ENCODE measurements around the gene NAA25. TPM values are rescaled to one million over a fixed set of nuclear protein-coding genes. Genes with fewer than 3 reads are reported as not detected.

NAA25 gene
- total and polyA plus RNA-seq, 2 of the 4 experiments (the other 2 are of a cell fraction), result 10.3 to 25.5 TPM

DNA sequence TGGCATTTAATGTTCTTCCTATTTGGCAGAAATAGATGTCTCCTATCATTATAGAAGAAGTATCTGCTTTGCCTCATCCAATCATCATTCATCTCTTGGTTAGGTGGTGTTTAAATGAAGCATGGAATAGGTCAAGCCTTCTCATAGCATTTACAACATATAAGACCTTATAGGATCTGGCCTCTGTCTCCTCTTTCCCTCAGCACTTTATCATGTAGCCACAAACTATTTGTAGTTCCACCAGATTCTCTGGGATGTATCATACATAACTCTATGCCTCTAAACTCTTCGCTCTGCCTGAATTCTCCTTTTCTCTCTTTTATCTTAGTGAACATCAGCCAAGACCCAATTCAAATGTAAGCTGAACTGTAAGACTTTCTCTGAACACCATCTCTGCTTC, 20.7 kb downstream of the NAA25 start:
- TF ChIP-seq SMC3 (IDR thresholded peaks at IDR 0.05; ENCODE audit: low read depth, low read length) (no peak), BHLHE40 (IDR thresholded peaks at IDR 0.05; ENCODE audit: low read depth, low read length) (no peak), MAZ (IDR thresholded peaks at IDR 0.05; ENCODE audit: borderline replicate concordance, low read depth, low read length) (no peak), MXI1 (IDR thresholded peaks at IDR 0.05; ENCODE audit: borderline replicate concordance, low read depth, low read length) (no peak), NFE2L2 (IDR thresholded peaks at IDR 0.05; ENCODE audit: low read depth, low read length) (no peak), RFX5 (IDR thresholded peaks at IDR 0.05; ENCODE audit: low read depth, low read length) (no peak), FOS (IDR thresholded peaks at IDR 0.05; ENCODE audit: low read depth, low read length) (no peak), RAD21 (IDR thresholded peaks at IDR 0.05; ENCODE audit: low read length) (no peak), MAFK (IDR thresholded peaks at IDR 0.05; ENCODE audit: low read depth, low read length) (no peak), RCOR1 (IDR thresholded peaks at IDR 0.05; ENCODE audit: insufficient replicate concordance, low read length) (no peak), CEBPB (IDR thresholded peaks at IDR 0.05; ENCODE audit: low read depth, low read length) (no peak), CHD1 (IDR thresholded peaks at IDR 0.05; ENCODE audit: low read depth, low read length) (no peak), POLR2A (IDR thresholded peaks at IDR 0.05; ENCODE audit: low read depth, low read length) (no peak)
- TF ChIP-seq, protein P1, sequence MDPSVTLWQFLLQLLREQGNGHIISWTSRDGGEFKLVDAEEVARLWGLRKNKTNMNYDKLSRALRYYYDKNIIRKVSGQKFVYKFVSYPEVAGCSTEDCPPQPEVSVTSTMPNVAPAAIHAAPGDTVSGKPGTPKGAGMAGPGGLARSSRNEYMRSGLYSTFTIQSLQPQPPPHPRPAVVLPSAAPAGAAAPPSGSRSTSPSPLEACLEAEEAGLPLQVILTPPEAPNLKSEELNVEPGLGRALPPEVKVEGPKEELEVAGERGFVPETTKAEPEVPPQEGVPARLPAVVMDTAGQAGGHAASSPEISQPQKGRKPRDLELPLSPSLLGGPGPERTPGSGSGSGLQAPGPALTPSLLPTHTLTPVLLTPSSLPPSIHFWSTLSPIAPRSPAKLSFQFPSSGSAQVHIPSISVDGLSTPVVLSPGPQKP (IDR thresholded peaks at IDR 0.05; ENCODE audit: borderline replicate concordance, low read depth, low read length), result no peak
- TF ChIP-seq, protein P2, sequence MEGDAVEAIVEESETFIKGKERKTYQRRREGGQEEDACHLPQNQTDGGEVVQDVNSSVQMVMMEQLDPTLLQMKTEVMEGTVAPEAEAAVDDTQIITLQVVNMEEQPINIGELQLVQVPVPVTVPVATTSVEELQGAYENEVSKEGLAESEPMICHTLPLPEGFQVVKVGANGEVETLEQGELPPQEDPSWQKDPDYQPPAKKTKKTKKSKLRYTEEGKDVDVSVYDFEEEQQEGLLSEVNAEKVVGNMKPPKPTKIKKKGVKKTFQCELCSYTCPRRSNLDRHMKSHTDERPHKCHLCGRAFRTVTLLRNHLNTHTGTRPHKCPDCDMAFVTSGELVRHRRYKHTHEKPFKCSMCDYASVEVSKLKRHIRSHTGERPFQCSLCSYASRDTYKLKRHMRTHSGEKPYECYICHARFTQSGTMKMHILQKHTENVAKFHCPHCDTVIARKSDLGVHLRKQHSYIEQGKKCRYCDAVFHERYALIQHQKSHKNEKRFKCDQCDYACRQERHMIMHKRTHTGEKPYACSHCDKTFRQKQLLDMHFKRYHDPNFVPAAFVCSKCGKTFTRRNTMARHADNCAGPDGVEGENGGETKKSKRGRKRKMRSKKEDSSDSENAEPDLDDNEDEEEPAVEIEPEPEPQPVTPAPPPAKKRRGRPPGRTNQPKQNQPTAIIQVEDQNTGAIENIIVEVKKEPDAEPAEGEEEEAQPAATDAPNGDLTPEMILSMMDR (conservative IDR thresholded peaks at IDR 0.05; ENCODE audit: low read depth, low read length), result no peak
- TF ChIP-seq, protein P3, sequence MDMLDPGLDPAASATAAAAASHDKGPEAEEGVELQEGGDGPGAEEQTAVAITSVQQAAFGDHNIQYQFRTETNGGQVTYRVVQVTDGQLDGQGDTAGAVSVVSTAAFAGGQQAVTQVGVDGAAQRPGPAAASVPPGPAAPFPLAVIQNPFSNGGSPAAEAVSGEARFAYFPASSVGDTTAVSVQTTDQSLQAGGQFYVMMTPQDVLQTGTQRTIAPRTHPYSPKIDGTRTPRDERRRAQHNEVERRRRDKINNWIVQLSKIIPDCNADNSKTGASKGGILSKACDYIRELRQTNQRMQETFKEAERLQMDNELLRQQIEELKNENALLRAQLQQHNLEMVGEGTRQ (IDR thresholded peaks at IDR 0.05; ENCODE audit: low read depth, low read length), result no peak
- ATAC-seq (ENCODE audit: low read depth) (peak; percentile 25; the same call in 1 of the 2 replicates), DNase-seq (peak; percentile 41)
- dilution Hi-C loops (cut with HindIII; ENCODE audit: low sequenced_read_pairs, unreplicated experiment) (no loop called here), intact Hi-C loops (cut with micrococcal nuclease) (no loop called here), in situ Hi-C loops (cut with MboI; ENCODE audit: low sequenced_read_pairs) (no loop called here)
- Histone ChIP-seq H4K20me1 (ENCODE audit: insufficient read depth, low read length) (peaks cover 20% of the 10 kb centered on the region), H2BK20ac (ENCODE audit: low read depth, low read length) (no peak overlapping the region), H3K27me3 (ENCODE audit: control insufficient read depth, insufficient read depth, low read length) (no peaks in the 10 kb centered on the region), H3K18ac (ENCODE audit: low read depth, low read length) (no peak overlapping the region), H2BK120ac (ENCODE audit: low read depth, low read length) (no peak overlapping the region), H2BK15ac (ENCODE audit: low read depth, low read length) (no peak overlapping the region), H3K4ac (ENCODE audit: low read depth, low read length) (no peak overlapping the region), H2BK5ac (ENCODE audit: low read depth, low read length, poor library complexity, severe bottlenecking) (peak overlapping the region; percentile 52), H3K9me3 (ENCODE audit: control insufficient read depth, insufficient read depth, low read length) (no peaks in the 10 kb centered on the region), H3K27ac (ENCODE audit: insufficient read depth, low read length) (no peak overlapping the region), H3K79me1 (ENCODE audit: low read depth in 1 of 2, low read length in 2 of 2) (peaks cover 27 to 51% of the 10 kb centered on the region in 2 experiments), H4K5ac (ENCODE audit: low read depth, low read length) (no peak overlapping the region), H2AK5ac (ENCODE audit: low read depth, low read length) (no peak overlapping the region), H2AK9ac (replicated peaks; ENCODE audit: low read depth, low read length, poor library complexity) (no peak overlapping the region), H3K14ac (replicated peaks; ENCODE audit: low read depth, low read length) (no peak overlapping the region), H3K4me2 (ENCODE audit: low read depth, low read length) (no peak overlapping the region), H3K9ac (ENCODE audit: low read depth, low read length) (no peak overlapping the region), H3K4me1 (ENCODE audit: control insufficient read depth, insufficient read depth, low read length) (peaks cover 5% of the 10 kb centered on the region; the same call in 1 of the 2 replicates), H4K8ac (ENCODE audit: low read depth in 2 of 2, low read length in 2 of 2) (no peak overlapping the region), H3K4me3 (ENCODE audit: insufficient read depth, low read depth, low read length) (no peak overlapping the region), H3K23ac (ENCODE audit: low read depth, low read length) (no peak overlapping the region), H3K36me3 (ENCODE audit: control insufficient read depth, insufficient read depth, low read length) (peaks cover 27% of the 10 kb centered on the region), H4K91ac (ENCODE audit: insufficient read depth, low read depth, low read length) (no peak overlapping the region), H2AFZ (replicated peaks; ENCODE audit: low read length, poor library complexity) (no peak overlapping the region), H3K56ac (ENCODE audit: extremely low read depth, insufficient read depth, low read length) (no peak overlapping the region), H3K9me1 (ENCODE audit: insufficient read depth, low read length) (peaks cover 4% of the 10 kb centered on the region; the same call in 1 of the 2 replicates)
- 100% methylated on average over 1 of the region's 1 CpG; no CpG with 5 or more reads in 1 of the 2 experiments for WGBS, 2 experiments (ENCODE audit: extremely low coverage in 2 of 2, insufficient read length in 1 of 2)
- POLR2A ChIA-PET (ENCODE audit: unreplicated experiment), result no interaction called here
- BruUV-seq (replicated peaks), result no TSS peak
- CTCF ChIA-PET, result interaction anchor here (0.6 kb wide), 1 partner anchor 10 kb away, joined by 3 read pairs; no protein-coding TSS in a partner anchor

Measured in IMR-90 (cell line).